Hepatocyte (in vitro differentiated cells): Measurements from ENCODE around the gene GSTM1.
"Not testable (repeated sequence)": the region's sequence is repeated elsewhere in the genome, so short reads cannot be mapped to it uniquely, and the experiment has no call there.

ENCODE experiments used
- EZH2 ChIP-seq: fragments of 200-600 bp; sonication (generic); IDR thresholded peaks from 2 replicates; pipeline ENCODE4 v1.6.1; 2016; ENCODE audit warnings: antibody characterized with exemption, mild to moderate bottlenecking, borderline replicate concordance
- TF ChIP-seq, protein P1 (sequence below): fragments of 200-600 bp; sonication (generic); IDR thresholded peaks from 2 replicates; pipeline ENCODE4 v1.5.1; 2016; ENCODE audit warnings: antibody characterized with exemption, mild to moderate bottlenecking; ENCODE audit not compliant: poor library complexity

DNA sequence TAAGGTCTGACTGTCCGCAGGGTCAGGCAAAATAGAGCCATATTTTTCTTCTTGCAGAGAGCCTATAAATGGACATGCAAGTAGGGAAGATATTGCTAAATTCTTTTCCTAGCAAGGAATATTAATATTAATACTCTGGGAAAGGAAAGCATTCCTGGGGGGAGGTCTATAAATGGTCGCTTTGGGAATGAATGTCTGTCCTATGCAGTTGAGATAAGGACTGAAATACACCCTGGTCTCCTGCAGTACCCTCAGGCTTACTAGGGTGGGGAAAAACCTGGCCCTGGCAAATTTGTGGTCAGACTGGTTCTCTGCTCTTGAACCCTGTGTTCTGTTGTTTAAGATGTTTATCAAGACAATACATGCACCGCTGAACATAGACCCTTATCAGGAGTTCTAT is 15.3 kb downstream of the GSTM1 start:
- TF ChIP-seq, protein P1, sequence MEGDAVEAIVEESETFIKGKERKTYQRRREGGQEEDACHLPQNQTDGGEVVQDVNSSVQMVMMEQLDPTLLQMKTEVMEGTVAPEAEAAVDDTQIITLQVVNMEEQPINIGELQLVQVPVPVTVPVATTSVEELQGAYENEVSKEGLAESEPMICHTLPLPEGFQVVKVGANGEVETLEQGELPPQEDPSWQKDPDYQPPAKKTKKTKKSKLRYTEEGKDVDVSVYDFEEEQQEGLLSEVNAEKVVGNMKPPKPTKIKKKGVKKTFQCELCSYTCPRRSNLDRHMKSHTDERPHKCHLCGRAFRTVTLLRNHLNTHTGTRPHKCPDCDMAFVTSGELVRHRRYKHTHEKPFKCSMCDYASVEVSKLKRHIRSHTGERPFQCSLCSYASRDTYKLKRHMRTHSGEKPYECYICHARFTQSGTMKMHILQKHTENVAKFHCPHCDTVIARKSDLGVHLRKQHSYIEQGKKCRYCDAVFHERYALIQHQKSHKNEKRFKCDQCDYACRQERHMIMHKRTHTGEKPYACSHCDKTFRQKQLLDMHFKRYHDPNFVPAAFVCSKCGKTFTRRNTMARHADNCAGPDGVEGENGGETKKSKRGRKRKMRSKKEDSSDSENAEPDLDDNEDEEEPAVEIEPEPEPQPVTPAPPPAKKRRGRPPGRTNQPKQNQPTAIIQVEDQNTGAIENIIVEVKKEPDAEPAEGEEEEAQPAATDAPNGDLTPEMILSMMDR: not testable (repeated sequence)
- not testable (repeated sequence) for TF ChIP-seq EZH2
